NCI-H345 treated with DMSO at 0.1 percent for 48 hours (cell line): Measurements from ENCODE around the gene SPATA16.

Experiments
- DNase-seq: peaks from one replicate; lab custom pipeline; 2025; ENCODE audit not compliant: unreplicated experiment; lab: John Stamatoyannopoulos, UW

SPATA16 gene

GRCh38 chr3:172840913-172841312, 300.1 kb downstream of the SPATA16 start:
- no peak for DNase-seq

GRCh38 chr3:172840463-172840862, 300.6 kb downstream of the SPATA16 start:
- no peak for DNase-seq

GRCh38 chr3:172839679-172840078, 301.4 kb downstream of the SPATA16 start:
- no peak for DNase-seq
